DMS153 treated with DMSO at 0.1 percent for 48 hours (cell line): ENCODE measurements around the gene MGRN1.

Experiments used
- DNase-seq: peaks from one replicate; lab custom pipeline; 2025; ENCODE audit not compliant: unreplicated experiment; lab: John Stamatoyannopoulos, UW

Gene MGRN1

GRCh38 chr16:4603624-4604170 is 20.9 kb upstream of the MGRN1 start:
- DNase-seq, result no peak

GRCh38 chr16:4604401-4604800 is 20.2 kb upstream of the MGRN1 start:
- no peak for DNase-seq

- DNase-seq, result no peak
These were observed 18.3 kb upstream of the MGRN1 start for GRCh38 chr16:4606354-4606753.

- no peak for DNase-seq
These were observed 16.6 kb upstream of the MGRN1 start for GRCh38 chr16:4607841-4608703.

GRCh38 chr16:4608704-4608980 is 16.0 kb upstream of the MGRN1 start:
- DNase-seq, result no peak

- no peak for DNase-seq
These were observed 15.2 kb upstream of the MGRN1 start for GRCh38 chr16:4609200-4610010.

GRCh38 chr16:4610011-4611005 is 14.3 kb upstream of the MGRN1 start:
- no peak for DNase-seq

- DNase-seq, result no peak
These were observed 13.1 kb upstream of the MGRN1 start for GRCh38 chr16:4611337-4612021.

- DNase-seq, result no peak
These were observed 12.1 kb upstream of the MGRN1 start for GRCh38 chr16:4612474-4612931.

- DNase-seq, result no peak
These were observed 11.5 kb upstream of the MGRN1 start for GRCh38 chr16:4612977-4613635.

- DNase-seq, result no peak
These were observed 10.7 kb upstream of the MGRN1 start for GRCh38 chr16:4613636-4614570.

- peak; percentile 69 for DNase-seq
These were observed 9.8 kb upstream of the MGRN1 start, which contains the start of gene UBALD1 for GRCh38 chr16:4614571-4615383. TSS of gene UBALD1 (minus strand) at chr16:4614888. CDS start at chr16:4614797, 91 bp downstream.

GRCh38 chr16:4615384-4616046 is 9.1 kb upstream of the MGRN1 start:
- DNase-seq, result no peak

GRCh38 chr16:4616047-4616811 is 8.4 kb upstream of the MGRN1 start:
- DNase-seq, result peak; percentile 98

- DNase-seq, result no peak
These were observed 6.7 kb upstream of the MGRN1 start for GRCh38 chr16:4617880-4618279.

GRCh38 chr16:4618645-4619418 is 5.8 kb upstream of the MGRN1 start:
- DNase-seq, result peak; percentile 27
